Measurements from ENCODE around the gene FOXA3.

- TF ChIP-seq POLR2A (IDR thresholded peaks at IDR 0.05; ENCODE audit: low read length) = no peak
- no peak for TF ChIP-seq GATA1 (IDR thresholded peaks at IDR 0.05; ENCODE audit: low read depth, low read length)
Observed at GRCh38 chr19:45815481-45816216, 48.5 kb upstream of the FOXA3 start.

Measured in erythroblast (primary cell).